ENCODE results near the gene COPZ1.

The COPZ1 gene

GRCh38 chr12:54377007-54377406 is 52.1 kb downstream of the COPZ1 start:
- no peak overlapping the region for H2AFZ ChIP-seq (ENCODE audit: low read depth, low read length)
- H4K91ac ChIP-seq (ENCODE audit: low read length): no peak overlapping the region
- H3K27ac ChIP-seq (ENCODE audit: low read length, poor library complexity, severe bottlenecking): no peak overlapping the region
- no peak overlapping the region for H3K4ac ChIP-seq (ENCODE audit: low read depth in 1 of 2, low read length in 2 of 2)
- H3K36me3 ChIP-seq (ENCODE audit: control insufficient read depth in 1 of 2, insufficient read depth in 2 of 2, low read depth in 1 of 2, low read length in 2 of 2): peaks cover 3 to 26% of the 10 kb centered on the region in 2 experiments
- no peak overlapping the region for H4K8ac ChIP-seq (ENCODE audit: low read length)
- peaks cover 20% of the 10 kb centered on the region for H3K4me1 ChIP-seq (ENCODE audit: control insufficient read depth, insufficient read depth, low read depth, low read length)
- H3K79me1 ChIP-seq (replicated peaks; ENCODE audit: low read length, poor library complexity, severe bottlenecking): peaks cover 11% of the 10 kb centered on the region
- 54% methylated on average over 2 of the region's 2 CpGs for WGBS
- no peak overlapping the region for H2BK15ac ChIP-seq (ENCODE audit: low read depth, poor library complexity, severe bottlenecking)
- H3K18ac ChIP-seq (ENCODE audit: low read depth in 1 of 2, low read length in 2 of 2): no peak overlapping the region
- H3K14ac ChIP-seq (ENCODE audit: low read length in 2 of 2): no peak overlapping the region
- H3K9me3 ChIP-seq (ENCODE audit: control insufficient read depth, low read length): no peaks in the 10 kb centered on the region
- H2BK12ac ChIP-seq (ENCODE audit: low read length in 2 of 2): no peak overlapping the region
- H3K9ac ChIP-seq (ENCODE audit: low read length): peak overlapping the region; percentile 33
- H3K4me3 ChIP-seq (ENCODE audit: insufficient read depth in 1 of 2, low read depth in 1 of 2, low read length in 2 of 2): no peak overlapping the region
- no peak for DNase-seq
- H3K23ac ChIP-seq (ENCODE audit: low read length in 2 of 2): no peak overlapping the region
- H2BK120ac ChIP-seq (ENCODE audit: low read depth, low read length): no peak overlapping the region
- H2BK5ac ChIP-seq (ENCODE audit: low read depth, low read length, poor library complexity, severe bottlenecking): no peak overlapping the region
- H3K4me2 ChIP-seq (ENCODE audit: low read length, poor library complexity, severe bottlenecking): no peak overlapping the region
- no peak overlapping the region for H2AK5ac ChIP-seq (ENCODE audit: low read length, severe bottlenecking)
- H3K27me3 ChIP-seq (ENCODE audit: control insufficient read depth in 1 of 2, insufficient read depth in 1 of 2, low read length in 2 of 2): no peaks in the 10 kb centered on the region

GRCh38 chr12:54377797-54378515 is 53.0 kb downstream of the COPZ1 start:
- Histone ChIP-seq H3K4me3 (ENCODE audit: insufficient read depth in 1 of 2, low read depth in 1 of 2, low read length in 2 of 2) (peak overlapping the region in 1 of 2 experiments; percentile 73), H3K4me1 (ENCODE audit: control insufficient read depth, insufficient read depth, low read depth, low read length) (peaks cover 18% of the 10 kb centered on the region), H2AK5ac (ENCODE audit: low read length, severe bottlenecking) (peak overlapping the region; percentile 6), H3K9me3 (ENCODE audit: control insufficient read depth, low read length) (no peaks in the 10 kb centered on the region), H2BK120ac (ENCODE audit: low read depth, low read length) (no peak overlapping the region), H3K27ac (ENCODE audit: low read length, poor library complexity, severe bottlenecking) (no peak overlapping the region), H3K79me1 (replicated peaks; ENCODE audit: low read length, poor library complexity, severe bottlenecking) (peaks cover 11% of the 10 kb centered on the region), H4K8ac (ENCODE audit: low read length) (no peak overlapping the region), H4K91ac (ENCODE audit: low read length) (no peak overlapping the region), H2AFZ (ENCODE audit: low read depth, low read length) (no peak overlapping the region), H2BK5ac (ENCODE audit: low read depth, low read length, poor library complexity, severe bottlenecking) (no peak overlapping the region), H3K27me3 (ENCODE audit: control insufficient read depth in 1 of 2, insufficient read depth in 1 of 2, low read length in 2 of 2) (no peaks in the 10 kb centered on the region), H3K14ac (ENCODE audit: low read length in 2 of 2) (no peak overlapping the region), H2BK15ac (ENCODE audit: low read depth, poor library complexity, severe bottlenecking) (peak overlapping the region; percentile 8), H3K23ac (ENCODE audit: low read length in 2 of 2) (peak overlapping the region in 1 of 2 experiments; percentile 48), H2BK12ac (ENCODE audit: low read length in 2 of 2) (no peak overlapping the region), H3K4me2 (ENCODE audit: low read length, poor library complexity, severe bottlenecking) (no peak overlapping the region), H3K18ac (ENCODE audit: low read depth in 1 of 2, low read length in 2 of 2) (no peak overlapping the region), H3K36me3 (ENCODE audit: control insufficient read depth in 1 of 2, insufficient read depth in 2 of 2, low read depth in 1 of 2, low read length in 2 of 2) (peaks cover 2 to 26% of the 10 kb centered on the region in 2 experiments), H3K4ac (ENCODE audit: low read depth in 1 of 2, low read length in 2 of 2) (no peak overlapping the region), H3K9ac (ENCODE audit: low read length) (peak overlapping the region; percentile 68)
- DNase-seq: no peak
- 100% methylated on average over 2 of the region's 6 CpGs for WGBS

GRCh38 chr12:54378796-54379397 is 54.0 kb downstream of the COPZ1 start:
- H3K4me3 ChIP-seq (ENCODE audit: insufficient read depth in 1 of 2, low read depth in 1 of 2, low read length in 2 of 2): peak overlapping the region; percentile 61 to 78
- peak overlapping the region; percentile 82 for H3K9ac ChIP-seq (ENCODE audit: low read length)
- peaks cover 18% of the 10 kb centered on the region for H3K4me1 ChIP-seq (ENCODE audit: control insufficient read depth, insufficient read depth, low read depth, low read length)
- no peak overlapping the region for H2BK12ac ChIP-seq (ENCODE audit: low read length in 2 of 2)
- H2BK15ac ChIP-seq (ENCODE audit: low read depth, poor library complexity, severe bottlenecking): peak overlapping the region; percentile 63
- no peaks in the 10 kb centered on the region for H3K27me3 ChIP-seq (ENCODE audit: control insufficient read depth in 1 of 2, insufficient read depth in 1 of 2, low read length in 2 of 2)
- peak overlapping the region; percentile 43 for H2AFZ ChIP-seq (ENCODE audit: low read depth, low read length)
- H3K14ac ChIP-seq (ENCODE audit: low read length in 2 of 2): peak overlapping the region in 1 of 2 experiments; percentile 22
- H2AK5ac ChIP-seq (ENCODE audit: low read length, severe bottlenecking): no peak overlapping the region
- peak overlapping the region; percentile 64 for H4K8ac ChIP-seq (ENCODE audit: low read length)
- peak; percentile 70 for DNase-seq
- peak overlapping the region; percentile 39 to 71 for H3K18ac ChIP-seq (ENCODE audit: low read depth in 1 of 2, low read length in 2 of 2)
- no peaks in the 10 kb centered on the region for H3K9me3 ChIP-seq (ENCODE audit: control insufficient read depth, low read length)
- no peak overlapping the region for H2BK120ac ChIP-seq (ENCODE audit: low read depth, low read length)
- no peak overlapping the region for H3K4ac ChIP-seq (ENCODE audit: low read depth in 1 of 2, low read length in 2 of 2)
- no peak overlapping the region for H3K27ac ChIP-seq (ENCODE audit: low read length, poor library complexity, severe bottlenecking)
- H2BK5ac ChIP-seq (ENCODE audit: low read depth, low read length, poor library complexity, severe bottlenecking): no peak overlapping the region
- peaks cover 11% of the 10 kb centered on the region for H3K79me1 ChIP-seq (replicated peaks; ENCODE audit: low read length, poor library complexity, severe bottlenecking)
- no peak overlapping the region for H3K23ac ChIP-seq (ENCODE audit: low read length in 2 of 2)
- H3K4me2 ChIP-seq (ENCODE audit: low read length, poor library complexity, severe bottlenecking): peak overlapping the region; percentile 78
- H4K91ac ChIP-seq (ENCODE audit: low read length): no peak overlapping the region
- peaks cover 0 to 26% of the 10 kb centered on the region in 2 experiments for H3K36me3 ChIP-seq (ENCODE audit: control insufficient read depth in 1 of 2, insufficient read depth in 2 of 2, low read depth in 1 of 2, low read length in 2 of 2)
- 3% methylated on average over 33 of the region's 49 CpGs for WGBS

- Histone ChIP-seq H2BK5ac (ENCODE audit: low read depth, low read length, poor library complexity, severe bottlenecking) (no peak overlapping the region), H3K23ac (ENCODE audit: low read length in 2 of 2) (no peak overlapping the region), H3K4me2 (ENCODE audit: low read length, poor library complexity, severe bottlenecking) (peak overlapping the region; percentile 78), H3K79me1 (replicated peaks; ENCODE audit: low read length, poor library complexity, severe bottlenecking) (peaks cover 11% of the 10 kb centered on the region), H3K14ac (ENCODE audit: low read length in 2 of 2) (no peak overlapping the region), H2BK120ac (ENCODE audit: low read depth, low read length) (no peak overlapping the region), H2AFZ (ENCODE audit: low read depth, low read length) (peak overlapping the region; percentile 43), H3K9ac (ENCODE audit: low read length) (peak overlapping the region; percentile 82), H3K36me3 (ENCODE audit: control insufficient read depth in 1 of 2, insufficient read depth in 2 of 2, low read depth in 1 of 2, low read length in 2 of 2) (peaks cover 0 to 22% of the 10 kb centered on the region in 2 experiments), H3K4me1 (ENCODE audit: control insufficient read depth, insufficient read depth, low read depth, low read length) (peaks cover 18% of the 10 kb centered on the region), H4K91ac (ENCODE audit: low read length) (no peak overlapping the region), H3K27ac (ENCODE audit: low read length, poor library complexity, severe bottlenecking) (no peak overlapping the region), H3K9me3 (ENCODE audit: control insufficient read depth, low read length) (no peaks in the 10 kb centered on the region), H3K4ac (ENCODE audit: low read depth in 1 of 2, low read length in 2 of 2) (peak overlapping the region in 1 of 2 experiments; percentile 6), H2BK15ac (ENCODE audit: low read depth, poor library complexity, severe bottlenecking) (peak overlapping the region; percentile 63), H2AK5ac (ENCODE audit: low read length, severe bottlenecking) (no peak overlapping the region), H3K18ac (ENCODE audit: low read depth in 1 of 2, low read length in 2 of 2) (peak overlapping the region; percentile 59 to 71), H2BK12ac (ENCODE audit: low read length in 2 of 2) (no peak overlapping the region), H3K4me3 (ENCODE audit: insufficient read depth in 1 of 2, low read depth in 1 of 2, low read length in 2 of 2) (peak overlapping the region; percentile 61 to 78), H3K27me3 (ENCODE audit: control insufficient read depth in 1 of 2, insufficient read depth in 1 of 2, low read length in 2 of 2) (no peaks in the 10 kb centered on the region), H4K8ac (ENCODE audit: low read length) (peak overlapping the region; percentile 53)
- WGBS: 7% methylated on average over 17 of the region's 19 CpGs
- DNase-seq: peak; percentile 92
These were observed 54.7 kb downstream of the COPZ1 start for GRCh38 chr12:54379398-54380201.
